COLO668 (cell line): ENCODE data around the gene SORCS3.

Source experiments
- DNase-seq: peaks from one replicate; lab custom pipeline; 2025; ENCODE audit not compliant: unreplicated experiment; lab: John Stamatoyannopoulos, UW

SORCS3 gene

DNA sequence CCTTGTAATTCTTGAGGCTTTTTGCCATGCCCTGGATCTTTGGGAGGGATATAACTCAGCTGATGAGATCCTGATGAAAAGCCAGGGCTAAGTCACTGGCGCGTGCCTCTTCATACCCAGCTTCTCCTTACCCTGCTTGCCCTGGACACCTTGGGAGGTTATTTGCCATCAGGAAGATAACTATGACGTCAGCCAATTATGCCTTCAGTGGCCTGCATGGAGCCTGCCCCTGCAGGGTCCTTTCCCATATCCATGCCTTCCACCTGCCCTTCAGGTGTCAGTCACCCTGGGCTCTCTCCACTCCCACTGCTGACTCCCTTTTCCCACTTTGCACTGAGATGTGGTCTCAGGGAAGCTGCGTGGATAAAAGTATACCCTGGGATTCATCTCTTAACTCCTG, 520.1 kb downstream of the SORCS3 start:
- no peak for DNase-seq

DNA sequence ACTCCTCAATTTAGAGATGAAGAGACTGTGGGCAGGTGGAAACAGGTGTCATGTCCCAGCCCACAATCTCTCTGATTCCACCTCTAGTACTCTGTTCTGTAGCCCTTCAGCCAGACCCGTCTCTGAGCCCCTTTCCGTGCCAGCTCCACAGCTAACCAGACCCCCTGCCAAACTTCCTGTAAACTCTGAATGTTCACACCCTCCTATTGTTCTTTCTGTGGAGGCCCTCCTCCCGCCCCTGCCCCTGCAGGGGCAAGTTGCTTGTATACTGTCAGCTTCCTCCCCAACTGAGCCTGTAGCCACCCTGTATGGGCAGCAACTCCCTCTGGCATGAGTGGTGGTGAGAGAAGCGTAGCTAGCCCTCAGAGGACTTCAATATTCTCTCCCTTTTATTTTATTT, 520.7 kb downstream of the SORCS3 start:
- no peak for DNase-seq

DNA sequence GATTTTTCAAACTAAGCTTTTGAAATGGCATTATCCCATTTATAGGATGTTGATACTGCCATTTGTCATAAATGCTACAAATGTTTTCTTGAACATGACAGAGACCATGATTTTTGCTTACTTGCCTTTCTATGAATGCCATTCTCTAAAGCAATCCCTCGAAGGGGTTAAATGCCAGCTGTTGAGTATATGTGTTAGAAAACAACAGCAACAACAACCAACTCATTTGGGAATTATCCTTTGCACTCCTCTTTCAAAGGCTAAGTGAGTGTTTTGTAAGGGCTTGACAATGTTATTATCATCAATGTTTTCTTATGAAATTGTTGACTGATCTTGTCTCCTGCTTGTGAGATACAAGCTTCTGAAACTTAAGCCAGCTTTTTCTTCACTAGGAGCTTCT, 529.4 kb downstream of the SORCS3 start:
- no peak for DNase-seq

DNA sequence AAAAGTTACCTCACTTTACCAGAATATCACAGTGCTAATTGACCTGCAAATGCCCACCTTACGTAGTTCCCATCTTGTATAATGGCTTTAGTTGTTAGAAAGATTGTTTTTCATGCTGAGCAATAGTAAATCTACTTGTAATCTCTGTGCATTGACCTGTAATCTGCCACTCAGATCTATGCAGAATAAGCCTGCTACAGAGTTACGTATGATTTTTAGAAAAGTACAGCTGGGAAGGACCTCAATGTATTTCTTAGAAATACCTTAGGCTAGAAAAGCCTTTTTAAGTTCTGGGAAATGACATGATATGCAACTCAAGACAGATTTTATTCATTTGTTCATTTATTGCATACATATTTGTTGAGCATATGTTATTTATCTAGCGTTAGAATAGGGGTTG, 530.9 kb downstream of the SORCS3 start:
- DNase-seq: no peak

DNA sequence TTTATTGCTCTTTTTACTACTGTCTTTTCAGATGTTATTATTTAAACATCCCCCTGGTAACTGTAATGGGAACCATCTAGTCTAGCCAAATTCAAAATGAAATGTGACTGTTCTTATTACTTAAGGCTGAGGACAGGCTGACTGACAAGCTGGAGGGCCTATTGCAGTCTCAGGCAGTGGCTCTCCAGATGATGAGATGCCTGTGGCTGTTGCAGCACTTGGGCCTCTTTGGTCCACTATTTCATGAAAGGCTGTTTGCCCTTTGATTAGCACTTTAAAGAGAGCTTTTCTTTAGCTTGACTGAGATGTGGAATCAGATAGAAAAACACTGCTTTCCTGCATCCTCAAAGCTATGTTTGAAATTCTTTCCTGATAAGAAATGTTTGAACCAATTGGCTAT, 540.5 kb downstream of the SORCS3 start:
- no peak for DNase-seq

DNA sequence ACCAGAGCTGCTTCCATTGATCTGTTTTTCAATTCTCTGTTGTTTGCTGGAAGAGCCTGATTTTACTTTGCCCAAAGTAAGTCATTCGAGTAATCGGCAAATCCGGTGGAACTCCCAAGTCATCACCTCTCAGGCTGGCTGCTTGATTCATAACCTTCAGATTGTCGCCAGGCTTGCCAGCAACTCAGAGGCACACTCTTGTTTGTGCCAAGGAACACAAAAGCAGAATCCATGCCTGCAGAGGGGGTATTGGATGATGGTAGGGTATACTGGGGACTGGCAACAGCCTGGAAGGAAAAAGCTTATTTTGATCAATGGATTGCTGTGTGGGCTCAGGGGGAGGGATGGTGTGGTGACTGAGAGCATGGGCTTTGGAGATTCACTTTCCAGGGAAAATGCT, 542.4 kb downstream of the SORCS3 start:
- DNase-seq: no peak

DNA sequence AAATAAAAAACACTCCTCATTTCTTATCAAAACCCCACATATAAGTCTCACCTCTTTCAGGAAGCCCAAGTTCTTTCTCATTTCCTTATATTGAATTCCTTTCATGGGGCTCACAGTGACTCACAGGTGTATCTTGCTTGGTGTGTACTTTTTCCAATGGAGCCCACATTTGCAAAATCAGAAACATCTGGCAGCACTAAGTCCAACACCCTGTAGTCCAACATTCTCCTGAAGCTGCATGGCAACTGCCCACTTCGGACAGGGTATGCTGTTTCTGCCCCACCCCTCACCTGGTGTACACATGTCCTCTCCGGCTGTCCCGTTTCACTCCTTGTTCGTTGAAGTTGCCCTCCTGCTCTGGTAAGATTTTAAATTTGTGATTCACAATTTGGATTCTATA, 544.1 kb downstream of the SORCS3 start:
- no peak for DNase-seq

DNA sequence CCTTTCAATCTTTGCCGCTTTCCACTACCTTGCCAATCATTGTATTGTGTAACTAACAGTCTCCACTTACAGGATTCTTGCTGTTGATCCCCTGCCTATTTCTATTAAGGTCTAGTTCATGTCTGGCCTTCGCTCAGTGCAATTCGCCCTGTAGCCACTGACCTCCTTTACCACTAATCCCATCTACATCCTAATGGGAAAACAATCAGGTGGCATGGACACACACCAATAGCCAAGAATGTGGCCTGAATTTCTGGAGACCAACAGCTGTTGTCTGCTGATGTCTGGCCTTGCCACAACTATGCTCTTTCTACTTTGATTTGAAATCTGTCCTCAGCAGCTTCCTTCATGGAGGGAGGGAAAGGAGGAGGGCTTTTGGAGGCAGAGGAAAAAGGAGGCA, 546.2 kb downstream of the SORCS3 start:
- DNase-seq: no peak

DNA sequence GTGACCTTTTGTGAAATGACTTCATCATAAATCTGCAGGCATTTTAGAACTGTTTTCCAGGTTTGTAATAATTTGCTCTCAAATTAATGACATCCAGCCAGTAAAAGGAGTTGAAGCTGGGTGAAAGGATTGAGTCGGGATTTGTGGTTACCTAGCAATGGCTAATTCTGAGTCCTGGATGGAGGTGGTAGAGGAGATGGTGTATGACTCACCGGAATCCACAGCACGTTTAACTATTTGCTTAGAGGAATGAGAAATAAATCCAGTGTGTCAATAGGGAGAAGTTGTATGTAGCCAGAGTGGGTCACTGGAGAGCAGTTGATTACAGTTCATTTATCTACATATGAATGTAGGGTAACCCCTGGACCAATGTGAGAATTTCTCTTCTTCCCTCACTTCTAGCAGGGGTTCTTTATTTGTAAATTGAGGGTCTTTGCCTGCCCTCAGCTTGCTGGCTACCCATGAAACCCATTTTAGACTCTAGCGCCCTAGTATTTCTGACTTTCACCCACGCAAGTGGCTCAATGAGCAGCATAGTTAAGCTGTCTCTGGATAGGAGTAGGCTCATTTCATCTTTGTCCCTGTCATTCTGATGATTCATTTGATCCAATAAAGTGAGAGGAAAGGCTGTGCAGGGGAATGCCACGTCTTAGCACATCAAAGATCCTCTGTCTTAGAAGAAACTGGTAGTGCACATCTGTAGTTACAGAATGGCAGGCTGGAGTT, 547.8 kb downstream of the SORCS3 start:
- DNase-seq: no peak

DNA sequence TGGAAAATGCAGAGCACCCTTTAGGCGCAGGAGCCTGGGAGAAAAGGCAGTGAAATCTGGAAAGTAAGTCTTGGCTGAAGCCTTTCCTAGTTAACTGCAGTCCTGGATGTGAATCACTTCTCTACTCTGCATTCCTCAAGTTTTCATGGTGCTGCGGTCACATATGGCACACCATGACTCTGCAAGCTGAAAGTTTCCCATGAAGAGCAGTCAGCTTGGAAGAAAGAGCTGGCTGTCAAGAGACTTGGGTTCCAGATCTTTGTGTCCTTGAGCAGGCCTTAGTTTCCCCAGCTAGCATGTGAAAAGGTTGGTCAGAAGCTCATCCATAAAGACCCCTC, 548.3 kb downstream of the SORCS3 start:
- no peak for DNase-seq

DNA sequence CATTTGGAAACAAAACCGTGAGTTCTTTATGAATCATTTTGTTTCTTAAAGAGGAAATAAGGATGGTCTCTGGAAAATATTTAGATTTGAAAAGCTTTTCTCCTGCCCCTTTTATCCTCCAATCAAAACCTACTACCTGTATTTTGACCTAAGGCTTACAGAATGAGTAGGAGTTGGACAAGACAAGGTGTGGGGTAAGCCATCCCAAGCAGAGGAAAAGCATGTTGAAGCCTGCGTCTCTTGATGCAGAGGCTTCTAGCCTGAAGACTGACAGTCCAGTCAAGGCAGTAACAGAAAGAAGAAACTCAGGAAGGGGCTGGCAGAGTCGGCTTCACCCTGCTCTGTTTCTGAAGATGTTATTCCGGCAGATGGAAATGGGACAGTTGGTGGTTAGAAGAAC, 551.1 kb downstream of the SORCS3 start:
- no peak for DNase-seq

DNA sequence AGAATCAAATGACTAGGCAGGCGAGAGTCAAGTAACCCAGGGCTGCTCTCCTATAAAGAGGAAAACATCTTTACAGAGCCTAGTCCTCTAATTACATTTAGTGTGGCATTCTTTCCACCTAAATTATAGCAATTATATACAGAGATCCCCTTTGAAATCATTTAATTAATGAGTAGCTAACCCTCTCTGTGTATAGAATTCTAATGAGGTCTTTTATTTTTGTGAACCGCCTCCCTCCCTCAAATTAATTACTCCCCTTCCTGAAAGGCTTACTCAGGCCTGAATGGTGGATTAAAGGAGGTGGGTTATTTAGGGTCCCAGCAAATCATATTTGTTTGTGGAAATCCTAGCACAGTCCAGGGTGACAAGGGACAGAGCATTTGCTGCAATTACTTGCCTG, 551.8 kb downstream of the SORCS3 start:
- no peak for DNase-seq

DNA sequence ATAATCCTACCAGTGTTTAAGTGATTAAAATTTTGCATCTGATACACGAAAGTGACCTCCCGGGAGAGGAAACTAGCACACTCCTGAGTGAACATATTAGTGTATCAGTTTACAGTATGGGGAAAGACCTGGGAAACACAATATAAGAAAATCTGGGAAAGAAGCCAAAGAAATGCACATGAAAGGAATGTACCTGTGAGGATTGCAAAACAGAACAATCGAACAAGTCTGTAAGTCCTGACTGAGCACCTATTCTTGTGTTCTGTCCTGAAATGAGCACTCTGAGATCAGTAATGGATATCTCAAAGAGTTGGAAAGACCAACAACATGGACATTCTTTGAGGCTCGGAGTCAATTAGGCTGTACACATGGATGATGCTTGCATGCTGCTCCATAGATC, 554.7 kb downstream of the SORCS3 start:
- no peak for DNase-seq

DNA sequence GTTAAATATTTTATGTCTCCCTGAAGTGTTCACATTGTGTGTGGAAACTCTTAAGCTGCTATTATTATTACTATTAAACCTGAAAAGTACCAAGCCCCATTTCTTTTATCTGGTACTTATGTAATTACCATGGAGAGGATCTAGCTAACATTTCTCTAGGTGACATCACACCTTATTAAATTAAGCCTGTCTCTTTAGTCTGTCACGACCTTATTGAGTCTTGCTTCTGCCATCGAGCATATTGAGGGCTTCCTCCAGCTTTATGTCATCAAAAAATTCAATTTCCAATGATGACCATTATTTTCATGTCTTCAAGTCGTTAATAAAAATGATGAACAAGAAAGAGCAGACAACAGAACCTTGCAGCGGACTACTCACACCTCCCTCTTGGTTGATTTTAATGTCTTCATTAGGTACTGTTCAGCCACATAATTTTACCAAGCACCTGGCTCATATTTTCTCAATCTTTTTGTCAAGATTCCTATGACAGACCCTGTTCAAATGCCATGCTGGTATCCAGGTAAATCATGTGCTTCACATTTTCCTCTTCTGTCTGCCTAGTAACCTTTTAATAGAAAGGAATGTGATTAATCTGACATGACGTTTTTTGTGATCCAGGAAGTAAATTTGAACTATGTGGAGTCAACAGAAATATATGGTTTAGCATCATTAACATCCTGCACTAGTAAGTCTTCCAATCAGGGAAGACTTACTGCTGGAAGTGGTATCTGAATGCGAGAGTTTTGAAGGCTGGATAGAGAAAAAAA, 556.7 kb downstream of the SORCS3 start:
- no peak for DNase-seq

DNA sequence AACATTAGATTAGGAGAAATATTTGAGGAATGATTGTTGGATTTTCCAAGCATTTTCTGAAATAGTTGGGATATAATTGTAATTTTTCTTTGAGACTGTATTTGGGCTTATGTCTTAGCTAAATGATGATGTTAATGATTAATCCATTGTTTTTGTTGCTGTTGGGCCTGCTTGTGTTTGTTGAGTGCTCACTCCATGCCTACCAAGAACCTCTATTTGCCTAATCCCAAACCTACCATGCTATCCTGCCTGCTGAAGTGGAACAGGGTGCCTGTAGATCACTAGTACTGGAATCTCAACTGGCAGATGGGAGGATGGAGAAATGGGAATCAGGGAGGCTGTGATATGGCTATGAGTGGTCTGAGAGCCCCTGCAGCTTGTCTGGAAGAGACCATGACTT, 565.5 kb downstream of the SORCS3 start:
- DNase-seq: no peak

DNA sequence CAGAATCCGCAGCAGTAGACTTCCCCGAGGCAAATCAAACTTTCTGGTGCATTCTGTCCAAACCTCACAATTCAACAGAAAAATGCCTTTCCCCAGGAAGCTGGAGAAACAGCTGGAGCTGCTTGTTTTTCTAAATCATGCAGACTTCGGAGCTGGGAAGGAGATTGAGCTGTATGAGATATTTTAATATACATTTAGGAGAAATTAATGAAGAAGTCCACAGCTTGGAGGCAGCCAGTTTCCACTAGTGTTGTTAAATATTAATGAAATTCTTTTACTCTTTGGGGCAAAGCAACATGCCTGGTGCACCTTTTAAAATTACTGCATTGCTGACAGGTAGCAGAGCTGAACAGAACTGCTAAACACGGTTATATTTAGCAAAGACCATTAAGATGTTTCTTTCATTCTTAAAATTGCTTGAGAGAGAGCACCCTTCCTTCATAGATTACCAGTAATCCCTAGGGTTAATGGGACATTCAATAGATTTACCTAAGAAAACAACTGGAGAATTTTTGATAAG, 566.4 kb downstream of the SORCS3 start:
- no peak for DNase-seq

DNA sequence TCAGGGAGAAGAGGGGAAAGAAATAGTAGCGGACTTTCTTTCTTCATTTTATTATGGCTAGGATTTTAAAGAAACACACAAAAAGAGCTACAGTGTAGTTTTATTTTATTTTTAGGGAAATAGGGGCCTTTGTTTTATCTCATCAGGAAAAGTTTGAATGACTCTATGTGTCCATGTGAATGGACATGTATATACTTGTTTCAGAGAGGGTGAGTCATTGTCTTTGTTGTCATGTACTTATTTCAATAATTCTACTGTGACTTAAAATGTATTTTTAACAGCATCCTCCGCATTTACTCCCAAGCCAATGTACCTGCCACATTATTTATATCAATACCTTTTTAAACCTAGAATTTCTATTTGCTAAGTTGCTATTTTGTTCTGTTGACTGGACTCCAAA, 569.5 kb downstream of the SORCS3 start:
- DNase-seq: no peak

DNA sequence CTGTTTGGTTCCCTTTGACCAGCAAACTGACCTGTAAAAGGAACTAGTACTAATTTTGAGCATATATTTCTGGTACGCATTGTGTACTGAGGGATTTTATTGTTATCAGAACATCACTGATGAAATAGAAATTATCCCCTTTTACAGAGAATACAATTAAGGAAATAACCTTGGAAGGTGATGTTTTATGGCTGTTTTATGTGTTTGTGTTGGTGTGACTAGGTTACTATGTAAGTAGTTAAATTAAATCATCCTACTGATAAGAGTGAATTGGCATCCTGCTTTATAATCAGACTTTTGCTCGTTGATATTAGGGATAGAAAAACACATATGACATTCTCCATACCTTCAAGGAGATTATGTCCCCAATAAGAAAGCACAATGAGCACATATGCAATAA, 596.6 kb downstream of the SORCS3 start:
- no peak for DNase-seq

DNA sequence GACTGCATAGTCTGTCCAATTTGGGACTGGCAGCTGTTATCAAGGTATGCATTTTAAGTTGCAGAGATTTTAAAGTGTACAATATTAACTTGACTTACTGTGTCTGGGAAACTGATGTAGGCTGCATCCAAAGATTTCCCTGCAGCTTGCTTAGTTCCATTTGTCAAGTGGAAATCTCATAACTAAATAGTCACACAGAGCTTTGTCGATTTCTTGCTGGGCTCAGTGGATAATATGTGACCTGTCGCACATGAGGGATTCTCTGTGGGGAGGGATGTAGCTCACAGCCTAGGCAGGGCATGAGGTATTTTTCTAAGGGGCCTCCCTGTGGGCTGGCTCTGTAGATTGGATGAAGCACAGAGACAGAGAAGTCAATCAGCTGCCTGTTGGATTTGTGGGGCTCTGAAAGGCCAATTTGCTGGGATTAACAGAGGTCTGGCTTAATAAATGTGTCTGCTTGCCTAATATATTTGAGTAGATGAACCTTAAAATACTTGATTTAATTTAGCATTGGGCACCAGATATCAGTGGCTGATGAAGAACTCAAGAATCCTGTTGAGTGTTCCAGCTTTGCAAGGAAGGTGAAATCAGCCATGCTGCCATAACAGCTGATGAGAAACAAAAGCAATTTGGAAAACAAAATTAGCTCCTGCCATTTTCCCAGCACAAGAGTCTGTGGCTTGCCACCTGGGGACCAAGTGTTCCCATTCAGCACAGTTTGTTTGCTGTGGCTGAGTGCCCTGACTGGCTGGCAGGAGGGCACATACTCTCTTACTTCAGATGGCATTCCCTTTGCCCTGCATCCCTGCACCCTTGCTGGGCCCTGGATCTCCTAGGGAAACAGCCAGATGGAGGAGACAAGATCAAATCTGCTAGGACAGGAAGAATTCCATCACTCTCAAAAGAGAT, 598.5 kb downstream of the SORCS3 start:
- no peak for DNase-seq

DNA sequence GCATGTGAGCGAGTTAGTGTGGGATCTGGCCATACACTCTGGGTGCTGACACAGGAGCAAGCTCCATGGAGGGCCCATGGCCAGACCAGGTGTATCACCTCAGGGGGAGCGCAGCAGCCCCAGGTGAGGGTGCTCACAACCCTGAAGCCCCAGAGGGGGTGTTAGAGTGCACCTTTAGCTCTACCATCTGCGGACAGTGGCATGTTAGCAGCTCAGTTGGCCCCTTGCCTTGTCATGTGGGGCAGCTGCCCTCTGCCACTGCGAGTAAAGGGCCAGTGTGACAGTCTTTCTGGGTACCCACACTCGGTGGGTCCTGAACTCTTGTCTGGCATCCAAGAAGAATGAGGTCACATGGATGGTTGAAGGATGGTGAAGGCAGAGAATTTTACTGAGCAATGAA, 600.2 kb downstream of the SORCS3 start:
- DNase-seq: no peak

DNA sequence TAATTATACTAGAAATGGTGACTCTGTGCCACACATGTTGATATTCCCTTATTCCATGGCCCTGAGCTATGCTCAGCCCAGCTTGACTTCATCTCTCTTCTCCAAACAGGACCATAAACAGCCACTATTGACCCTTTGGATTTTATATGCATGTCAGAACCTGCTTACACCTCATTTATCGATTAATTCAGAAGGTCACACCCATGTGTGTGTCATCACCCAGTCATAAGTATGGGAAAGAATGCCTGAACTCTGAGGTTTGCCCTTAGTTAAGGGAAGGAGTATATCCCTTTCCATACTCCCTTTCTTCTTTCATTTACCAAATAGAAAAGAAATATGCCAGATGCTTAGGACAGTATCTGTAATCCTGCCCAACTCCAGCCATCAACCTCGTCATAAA, 602.3 kb downstream of the SORCS3 start:
- no peak for DNase-seq

DNA sequence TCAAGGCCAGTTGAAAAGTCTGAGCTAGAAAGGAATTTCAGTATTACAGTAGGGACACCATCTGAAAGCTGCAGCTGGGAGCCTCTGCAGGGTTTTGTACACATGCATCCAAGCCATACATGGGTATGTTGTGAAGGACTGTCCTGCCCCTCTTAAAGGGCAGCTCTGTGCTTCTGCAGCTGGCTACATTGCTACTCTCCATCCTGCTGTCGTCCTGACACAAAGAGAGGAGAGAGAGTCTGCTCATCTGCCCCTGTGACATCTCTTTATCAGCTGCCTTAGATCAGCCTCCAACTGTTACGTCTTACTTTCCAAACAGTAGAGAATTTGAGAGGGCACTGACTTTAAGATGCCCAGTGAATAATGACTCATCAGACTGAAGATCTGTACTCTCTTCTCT, 602.7 kb downstream of the SORCS3 start:
- no peak for DNase-seq
